ENCODE measurements around the gene CFAP43. TPM values are rescaled to one million over a fixed set of nuclear protein-coding genes. Genes with fewer than 3 reads are reported as not detected.

CFAP43 gene
- total RNA-seq, 1 experiment from 2014 or later = 0.42 TPM

DNA sequence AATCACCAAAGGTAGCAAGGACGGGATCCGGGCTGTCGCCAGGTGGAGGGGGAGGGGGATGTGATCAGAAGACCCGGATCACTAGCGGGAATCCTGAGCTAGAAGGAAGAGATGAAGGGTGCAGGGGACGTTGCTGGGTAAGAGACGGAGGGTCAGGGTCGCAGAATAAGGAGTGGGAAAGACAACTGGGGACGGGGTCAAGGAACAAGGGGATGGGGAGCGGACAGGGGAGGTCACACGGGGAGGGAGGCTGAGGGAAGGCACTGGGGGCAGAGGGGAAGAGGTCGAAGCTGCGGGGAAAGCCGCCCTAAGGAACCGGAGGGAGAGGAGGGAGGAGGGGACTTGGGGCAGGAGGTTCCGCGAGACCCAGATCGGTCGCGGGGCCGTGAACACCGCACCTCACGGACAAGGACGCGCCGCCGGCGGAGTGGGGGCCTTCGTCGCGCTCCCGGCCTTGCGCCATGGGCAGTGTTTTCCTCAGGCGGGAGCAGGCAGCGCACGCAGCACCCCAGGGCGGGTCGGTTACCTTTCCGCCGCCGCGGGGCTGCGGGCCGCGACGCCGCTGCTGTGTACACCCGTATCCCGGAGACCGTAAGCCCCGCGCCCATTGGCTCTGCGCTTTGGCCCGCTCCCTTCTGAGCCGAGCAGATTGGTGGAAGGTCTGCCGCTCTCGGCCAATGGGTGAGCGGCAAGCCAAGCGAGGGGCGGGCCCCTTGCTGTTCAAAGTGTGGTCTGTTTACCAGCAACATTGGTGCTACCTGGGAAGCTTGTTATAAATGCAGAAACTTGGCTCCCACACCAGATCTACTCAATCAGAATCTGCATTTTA, at the start of gene CFAP43 (continued):
- TF ChIP-seq, protein P1, sequence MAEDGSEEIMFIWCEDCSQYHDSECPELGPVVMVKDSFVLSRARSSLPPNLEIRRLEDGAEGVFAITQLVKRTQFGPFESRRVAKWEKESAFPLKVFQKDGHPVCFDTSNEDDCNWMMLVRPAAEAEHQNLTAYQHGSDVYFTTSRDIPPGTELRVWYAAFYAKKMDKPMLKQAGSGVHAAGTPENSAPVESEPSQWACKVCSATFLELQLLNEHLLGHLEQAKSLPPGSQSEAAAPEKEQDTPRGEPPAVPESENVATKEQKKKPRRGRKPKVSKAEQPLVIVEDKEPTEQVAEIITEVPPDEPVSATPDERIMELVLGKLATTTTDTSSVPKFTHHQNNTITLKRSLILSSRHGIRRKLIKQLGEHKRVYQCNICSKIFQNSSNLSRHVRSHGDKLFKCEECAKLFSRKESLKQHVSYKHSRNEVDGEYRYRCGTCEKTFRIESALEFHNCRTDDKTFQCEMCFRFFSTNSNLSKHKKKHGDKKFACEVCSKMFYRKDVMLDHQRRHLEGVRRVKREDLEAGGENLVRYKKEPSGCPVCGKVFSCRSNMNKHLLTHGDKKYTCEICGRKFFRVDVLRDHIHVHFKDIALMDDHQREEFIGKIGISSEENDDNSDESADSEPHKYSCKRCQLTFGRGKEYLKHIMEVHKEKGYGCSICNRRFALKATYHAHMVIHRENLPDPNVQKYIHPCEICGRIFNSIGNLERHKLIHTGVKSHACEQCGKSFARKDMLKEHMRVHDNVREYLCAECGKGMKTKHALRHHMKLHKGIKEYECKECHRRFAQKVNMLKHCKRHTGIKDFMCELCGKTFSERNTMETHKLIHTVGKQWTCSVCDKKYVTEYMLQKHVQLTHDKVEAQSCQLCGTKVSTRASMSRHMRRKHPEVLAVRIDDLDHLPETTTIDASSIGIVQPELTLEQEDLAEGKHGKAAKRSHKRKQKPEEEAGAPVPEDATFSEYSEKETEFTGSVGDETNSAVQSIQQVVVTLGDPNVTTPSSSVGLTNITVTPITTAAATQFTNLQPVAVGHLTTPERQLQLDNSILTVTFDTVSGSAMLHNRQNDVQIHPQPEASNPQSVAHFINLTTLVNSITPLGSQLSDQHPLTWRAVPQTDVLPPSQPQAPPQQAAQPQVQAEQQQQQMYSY (CRISPR knock-in tag; IDR thresholded peaks at IDR 0.05) = no peak
- no peak for TF ChIP-seq SMAD4 (CRISPR knock-in tag; IDR thresholded peaks at IDR 0.05)
- TF ChIP-seq, protein P2, sequence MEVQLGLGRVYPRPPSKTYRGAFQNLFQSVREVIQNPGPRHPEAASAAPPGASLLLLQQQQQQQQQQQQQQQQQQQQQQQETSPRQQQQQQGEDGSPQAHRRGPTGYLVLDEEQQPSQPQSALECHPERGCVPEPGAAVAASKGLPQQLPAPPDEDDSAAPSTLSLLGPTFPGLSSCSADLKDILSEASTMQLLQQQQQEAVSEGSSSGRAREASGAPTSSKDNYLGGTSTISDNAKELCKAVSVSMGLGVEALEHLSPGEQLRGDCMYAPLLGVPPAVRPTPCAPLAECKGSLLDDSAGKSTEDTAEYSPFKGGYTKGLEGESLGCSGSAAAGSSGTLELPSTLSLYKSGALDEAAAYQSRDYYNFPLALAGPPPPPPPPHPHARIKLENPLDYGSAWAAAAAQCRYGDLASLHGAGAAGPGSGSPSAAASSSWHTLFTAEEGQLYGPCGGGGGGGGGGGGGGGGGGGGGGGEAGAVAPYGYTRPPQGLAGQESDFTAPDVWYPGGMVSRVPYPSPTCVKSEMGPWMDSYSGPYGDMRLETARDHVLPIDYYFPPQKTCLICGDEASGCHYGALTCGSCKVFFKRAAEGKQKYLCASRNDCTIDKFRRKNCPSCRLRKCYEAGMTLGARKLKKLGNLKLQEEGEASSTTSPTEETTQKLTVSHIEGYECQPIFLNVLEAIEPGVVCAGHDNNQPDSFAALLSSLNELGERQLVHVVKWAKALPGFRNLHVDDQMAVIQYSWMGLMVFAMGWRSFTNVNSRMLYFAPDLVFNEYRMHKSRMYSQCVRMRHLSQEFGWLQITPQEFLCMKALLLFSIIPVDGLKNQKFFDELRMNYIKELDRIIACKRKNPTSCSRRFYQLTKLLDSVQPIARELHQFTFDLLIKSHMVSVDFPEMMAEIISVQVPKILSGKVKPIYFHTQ (CRISPR knock-in tag; IDR thresholded peaks at IDR 0.05) = no peak
- TF ChIP-seq, protein P3, sequence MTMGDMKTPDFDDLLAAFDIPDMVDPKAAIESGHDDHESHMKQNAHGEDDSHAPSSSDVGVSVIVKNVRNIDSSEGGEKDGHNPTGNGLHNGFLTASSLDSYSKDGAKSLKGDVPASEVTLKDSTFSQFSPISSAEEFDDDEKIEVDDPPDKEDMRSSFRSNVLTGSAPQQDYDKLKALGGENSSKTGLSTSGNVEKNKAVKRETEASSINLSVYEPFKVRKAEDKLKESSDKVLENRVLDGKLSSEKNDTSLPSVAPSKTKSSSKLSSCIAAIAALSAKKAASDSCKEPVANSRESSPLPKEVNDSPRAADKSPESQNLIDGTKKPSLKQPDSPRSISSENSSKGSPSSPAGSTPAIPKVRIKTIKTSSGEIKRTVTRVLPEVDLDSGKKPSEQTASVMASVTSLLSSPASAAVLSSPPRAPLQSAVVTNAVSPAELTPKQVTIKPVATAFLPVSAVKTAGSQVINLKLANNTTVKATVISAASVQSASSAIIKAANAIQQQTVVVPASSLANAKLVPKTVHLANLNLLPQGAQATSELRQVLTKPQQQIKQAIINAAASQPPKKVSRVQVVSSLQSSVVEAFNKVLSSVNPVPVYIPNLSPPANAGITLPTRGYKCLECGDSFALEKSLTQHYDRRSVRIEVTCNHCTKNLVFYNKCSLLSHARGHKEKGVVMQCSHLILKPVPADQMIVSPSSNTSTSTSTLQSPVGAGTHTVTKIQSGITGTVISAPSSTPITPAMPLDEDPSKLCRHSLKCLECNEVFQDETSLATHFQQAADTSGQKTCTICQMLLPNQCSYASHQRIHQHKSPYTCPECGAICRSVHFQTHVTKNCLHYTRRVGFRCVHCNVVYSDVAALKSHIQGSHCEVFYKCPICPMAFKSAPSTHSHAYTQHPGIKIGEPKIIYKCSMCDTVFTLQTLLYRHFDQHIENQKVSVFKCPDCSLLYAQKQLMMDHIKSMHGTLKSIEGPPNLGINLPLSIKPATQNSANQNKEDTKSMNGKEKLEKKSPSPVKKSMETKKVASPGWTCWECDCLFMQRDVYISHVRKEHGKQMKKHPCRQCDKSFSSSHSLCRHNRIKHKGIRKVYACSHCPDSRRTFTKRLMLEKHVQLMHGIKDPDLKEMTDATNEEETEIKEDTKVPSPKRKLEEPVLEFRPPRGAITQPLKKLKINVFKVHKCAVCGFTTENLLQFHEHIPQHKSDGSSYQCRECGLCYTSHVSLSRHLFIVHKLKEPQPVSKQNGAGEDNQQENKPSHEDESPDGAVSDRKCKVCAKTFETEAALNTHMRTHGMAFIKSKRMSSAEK (CRISPR knock-in tag; IDR thresholded peaks at IDR 0.05; ENCODE audit: borderline replicate concordance) = no peak
- no peak for TF ChIP-seq CREB1 (CRISPR knock-in tag; IDR thresholded peaks at IDR 0.05)
- no peak for TF ChIP-seq NFATC4 (CRISPR knock-in tag; IDR thresholded peaks at IDR 0.05)
- TF ChIP-seq TP53 (CRISPR knock-in tag; IDR thresholded peaks at IDR 0.05) = peak; percentile 45; the same call in 1 of the 2 replicates
- TF ChIP-seq, protein P4, sequence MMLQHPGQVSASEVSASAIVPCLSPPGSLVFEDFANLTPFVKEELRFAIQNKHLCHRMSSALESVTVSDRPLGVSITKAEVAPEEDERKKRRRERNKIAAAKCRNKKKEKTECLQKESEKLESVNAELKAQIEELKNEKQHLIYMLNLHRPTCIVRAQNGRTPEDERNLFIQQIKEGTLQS (CRISPR knock-in tag; conservative IDR thresholded peaks at IDR 0.05) = no peak
- TF ChIP-seq, protein P5, sequence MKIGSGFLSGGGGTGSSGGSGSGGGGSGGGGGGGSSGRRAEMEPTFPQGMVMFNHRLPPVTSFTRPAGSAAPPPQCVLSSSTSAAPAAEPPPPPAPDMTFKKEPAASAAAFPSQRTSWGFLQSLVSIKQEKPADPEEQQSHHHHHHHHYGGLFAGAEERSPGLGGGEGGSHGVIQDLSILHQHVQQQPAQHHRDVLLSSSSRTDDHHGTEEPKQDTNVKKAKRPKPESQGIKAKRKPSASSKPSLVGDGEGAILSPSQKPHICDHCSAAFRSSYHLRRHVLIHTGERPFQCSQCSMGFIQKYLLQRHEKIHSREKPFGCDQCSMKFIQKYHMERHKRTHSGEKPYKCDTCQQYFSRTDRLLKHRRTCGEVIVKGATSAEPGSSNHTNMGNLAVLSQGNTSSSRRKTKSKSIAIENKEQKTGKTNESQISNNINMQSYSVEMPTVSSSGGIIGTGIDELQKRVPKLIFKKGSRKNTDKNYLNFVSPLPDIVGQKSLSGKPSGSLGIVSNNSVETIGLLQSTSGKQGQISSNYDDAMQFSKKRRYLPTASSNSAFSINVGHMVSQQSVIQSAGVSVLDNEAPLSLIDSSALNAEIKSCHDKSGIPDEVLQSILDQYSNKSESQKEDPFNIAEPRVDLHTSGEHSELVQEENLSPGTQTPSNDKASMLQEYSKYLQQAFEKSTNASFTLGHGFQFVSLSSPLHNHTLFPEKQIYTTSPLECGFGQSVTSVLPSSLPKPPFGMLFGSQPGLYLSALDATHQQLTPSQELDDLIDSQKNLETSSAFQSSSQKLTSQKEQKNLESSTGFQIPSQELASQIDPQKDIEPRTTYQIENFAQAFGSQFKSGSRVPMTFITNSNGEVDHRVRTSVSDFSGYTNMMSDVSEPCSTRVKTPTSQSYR (CRISPR knock-in tag; IDR thresholded peaks at IDR 0.05) = no peak
- TF ChIP-seq, protein P6, sequence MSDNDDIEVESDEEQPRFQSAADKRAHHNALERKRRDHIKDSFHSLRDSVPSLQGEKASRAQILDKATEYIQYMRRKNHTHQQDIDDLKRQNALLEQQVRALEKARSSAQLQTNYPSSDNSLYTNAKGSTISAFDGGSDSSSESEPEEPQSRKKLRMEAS (CRISPR knock-in tag; IDR thresholded peaks at IDR 0.05) = peak; percentile 79
- no peak for TF ChIP-seq NFE2L1 (CRISPR knock-in tag; IDR thresholded peaks at IDR 0.05)
- TF ChIP-seq JUN (CRISPR knock-in tag; IDR thresholded peaks at IDR 0.05) = no peak
- TF ChIP-seq ESRRA (CRISPR knock-in tag; IDR thresholded peaks at IDR 0.05; ENCODE audit: borderline replicate concordance) = no peak
- TF ChIP-seq, protein P7, sequence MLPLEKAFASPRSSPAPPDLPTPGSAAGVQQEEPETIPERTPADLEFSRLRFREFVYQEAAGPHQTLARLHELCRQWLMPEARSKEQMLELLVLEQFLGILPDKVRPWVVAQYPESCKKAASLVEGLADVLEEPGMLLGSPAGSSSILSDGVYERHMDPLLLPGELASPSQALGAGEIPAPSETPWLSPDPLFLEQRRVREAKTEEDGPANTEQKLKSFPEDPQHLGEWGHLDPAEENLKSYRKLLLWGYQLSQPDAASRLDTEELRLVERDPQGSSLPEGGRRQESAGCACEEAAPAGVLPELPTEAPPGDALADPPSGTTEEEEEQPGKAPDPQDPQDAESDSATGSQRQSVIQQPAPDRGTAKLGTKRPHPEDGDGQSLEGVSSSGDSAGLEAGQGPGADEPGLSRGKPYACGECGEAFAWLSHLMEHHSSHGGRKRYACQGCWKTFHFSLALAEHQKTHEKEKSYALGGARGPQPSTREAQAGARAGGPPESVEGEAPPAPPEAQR (CRISPR knock-in tag; IDR thresholded peaks at IDR 0.05) = no peak
- TF ChIP-seq TEAD1 (CRISPR knock-in tag; IDR thresholded peaks at IDR 0.05) = no peak
- TF ChIP-seq TEAD4 (CRISPR knock-in tag; IDR thresholded peaks at IDR 0.05) = no peak
- no peak for TF ChIP-seq ZNF138 (CRISPR knock-in tag; conservative IDR thresholded peaks at IDR 0.05)
- TF ChIP-seq GRHL2 (CRISPR knock-in tag; IDR thresholded peaks at IDR 0.05; ENCODE audit: insufficient replicate concordance, severe bottlenecking) = no peak
- TF ChIP-seq ATF1 (CRISPR knock-in tag; IDR thresholded peaks at IDR 0.05) = no peak
- TF ChIP-seq CBFB (CRISPR knock-in tag; IDR thresholded peaks at IDR 0.05; ENCODE audit: low read depth) = no peak
- no peak for TF ChIP-seq ZNF263 (CRISPR knock-in tag; IDR thresholded peaks at IDR 0.05; ENCODE audit: low read depth)

Measured in WTC11 (cell line).